MCF 10A (cell line): Measurements from ENCODE around the gene PIP4K2A. TPM values are rescaled to one million over a fixed set of nuclear protein-coding genes. Genes with fewer than 3 reads are reported as not detected.

Experiments used
- BruUV-seq: library from RNA; stranded (reverse); fragments of 400-500 nt; replicated peaks from 2 replicates; lab custom pipeline; 2021; lab: Mats Ljungman, UMichigan
- CTCF ChIA-PET: fragments of 300-600 bp; sonication (Branson Sonifier 250); formaldehyde crosslinking; extraction: SDS; loops from one replicate; lab custom pipeline; 2021; ENCODE audit warnings: antibody characterized with exemption, inconsistent platforms; lab: Yijun Ruan, JAX
- POLR2A ChIA-PET: fragments of 300-600, 350-650 bp; sonication (Branson Sonifier 250); formaldehyde crosslinking; extraction: SDS; loops from one replicate; lab custom pipeline; 2020; ENCODE audit warnings: antibody characterized with exemption, inconsistent platforms; lab: Yijun Ruan, JAX
- DNase-seq: peaks from one replicate; pipeline ENCODE4 v3.0.0-alpha.2; 2018; ENCODE audit not compliant: unreplicated experiment
- H3K27ac Mint-ChIP-seq: one replicate; pipeline ENCODE4 v1.8.0; 2022; ENCODE audit warnings: mild to moderate bottlenecking, low read depth, mixed read lengths; ENCODE audit not compliant: unreplicated experiment
- H3K27me3 Mint-ChIP-seq: one replicate; pipeline ENCODE4 v1.8.0; 2022; ENCODE audit warnings: mixed read lengths; ENCODE audit not compliant: insufficient read depth, unreplicated experiment
- H3K36me3 Mint-ChIP-seq: one replicate; pipeline ENCODE4 v1.8.0; 2022; ENCODE audit warnings: mild to moderate bottlenecking, moderate library complexity, mixed read lengths; ENCODE audit not compliant: insufficient read depth, unreplicated experiment
- H3K4me1 Mint-ChIP-seq: one replicate; pipeline ENCODE4 v1.8.0; 2022; ENCODE audit warnings: mixed read lengths; ENCODE audit not compliant: insufficient read depth, unreplicated experiment
- H3K4me3 Mint-ChIP-seq: one replicate; pipeline ENCODE4 v1.8.0; 2022; ENCODE audit warnings: mild to moderate bottlenecking, moderate library complexity, mixed read lengths; ENCODE audit not compliant: unreplicated experiment
- H3K9me3 Mint-ChIP-seq: one replicate; pipeline ENCODE4 v1.8.0; 2022; ENCODE audit warnings: mixed read lengths; ENCODE audit not compliant: unreplicated experiment
- CTCF ChIP-seq: fragments of 200-600 bp; IDR thresholded peaks from one replicate; pipeline ENCODE4 v1.8.0; 2022; ENCODE audit warnings: antibody characterized with exemption, mild to moderate bottlenecking; ENCODE audit not compliant: unreplicated experiment
- intact Hi-C: fragments of 100-400 bp; cut with micrococcal nuclease; formaldehyde crosslinking; loops from 2 replicates; pipeline ENCODE4 v1.14.1; 2022
- total RNA-seq: library from RNA; stranded (reverse); gene quantifications from 2 replicates; pipeline ENCODE4 v1.2.3, GENCODE V29; 2022

The PIP4K2A gene
- total RNA-seq, 1 experiment from 2014 or later, result 24.2 TPM

DNA sequence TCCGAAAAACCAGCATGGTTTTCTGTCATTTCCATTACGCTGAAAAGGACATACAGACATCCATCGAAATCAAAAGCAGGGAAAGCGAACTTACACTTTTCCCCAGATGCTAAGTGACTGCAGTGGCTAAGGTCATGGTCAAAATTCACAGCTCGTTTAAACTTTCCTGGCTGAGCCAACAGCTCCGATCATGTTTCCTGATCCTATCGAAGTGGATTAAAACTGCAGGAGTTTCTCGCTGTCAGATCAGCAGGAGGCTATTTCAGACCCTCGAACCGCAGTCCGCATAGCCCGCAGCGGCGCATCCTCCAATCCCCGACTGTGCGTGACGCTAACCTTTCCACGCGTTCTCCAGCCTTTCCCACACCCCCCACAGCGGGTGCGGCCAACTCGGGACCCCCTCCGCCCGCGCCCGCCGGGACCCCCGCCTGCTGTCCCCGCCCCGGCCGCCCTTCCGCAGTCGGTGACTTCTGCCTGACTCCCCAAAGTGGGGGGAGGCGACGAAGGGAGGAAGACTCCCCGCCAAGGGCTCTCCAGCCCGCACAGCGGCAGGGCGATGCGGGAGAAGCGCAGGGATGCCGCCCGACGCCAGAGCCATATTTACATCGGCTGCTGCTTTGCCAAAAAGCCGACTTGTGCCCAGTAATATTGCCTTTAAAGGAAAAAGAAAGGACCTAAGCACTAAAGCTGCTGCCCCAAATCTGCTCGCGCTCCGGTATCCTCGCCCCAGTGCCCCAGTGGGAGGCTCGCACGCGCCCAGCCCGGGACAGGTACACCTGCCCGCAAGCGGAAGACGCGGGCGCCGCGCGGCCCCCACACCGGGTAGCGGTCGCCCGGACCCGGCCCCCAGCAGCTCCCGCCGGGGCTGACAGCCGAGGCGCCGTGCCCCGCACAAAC, 1.2 kb downstream of the PIP4K2A start:
- no peaks in the 10 kb centered on the region for H3K36me3 Mint-ChIP-seq
- H3K4me1 Mint-ChIP-seq, result peaks cover 12% of the 10 kb centered on the region
- peak overlapping the region; percentile 78 for H3K4me3 Mint-ChIP-seq
- no peak for TF ChIP-seq CTCF
- DNase-seq, result peak; percentile 24
- peak overlapping the region; percentile 31 for H3K27ac Mint-ChIP-seq
- H3K27me3 Mint-ChIP-seq, result no peaks in the 10 kb centered on the region
- no peaks in the 10 kb centered on the region for H3K9me3 Mint-ChIP-seq
- ChIA-PET POLR2A (interaction anchor here (0.6 to 3.0 kb wide), 15 partner anchors 13 to 710 kb away, joined by 3 to 19 read pairs (median 5); partner anchors contain the start of gene DNAJC1), CTCF (interaction anchor here (0.6 to 1.5 kb wide), 7 partner anchors 17 to 722 kb away, joined by 3 to 4 read pairs (median 3); no protein-coding TSS in a partner anchor)
- intact Hi-C loops, result loop anchor here (5.0 to 10.0 kb wide), 4 partner anchors 106 to 388 kb away; partner anchors contain the start of gene BMI1
- no TSS peak for BruUV-seq

- peaks cover 12% of the 10 kb centered on the region for H3K4me1 Mint-ChIP-seq
- no peak for TF ChIP-seq CTCF
- H3K9me3 Mint-ChIP-seq, result no peaks in the 10 kb centered on the region
- no TSS peak for BruUV-seq
- no peak overlapping the region for H3K27ac Mint-ChIP-seq
- CTCF ChIA-PET, result interaction anchor here (0.5 to 1.5 kb wide), 8 partner anchors 16 to 721 kb away, joined by 3 to 4 read pairs (median 4); no protein-coding TSS in a partner anchor
- peak; percentile 21 for DNase-seq
- no peaks in the 10 kb centered on the region for H3K27me3 Mint-ChIP-seq
- POLR2A ChIA-PET, result interaction anchor here (0.7 to 3.0 kb wide), 14 partner anchors 12 to 395 kb away, joined by 3 to 19 read pairs (median 4); no protein-coding TSS in a partner anchor
- H3K36me3 Mint-ChIP-seq, result no peaks in the 10 kb centered on the region
- intact Hi-C loops, result loop anchor here (5.0 to 10.0 kb wide), 4 partner anchors 105 to 388 kb away; partner anchors contain the start of gene BMI1
- H3K4me3 Mint-ChIP-seq, result peak overlapping the region; percentile 78
Observed at GRCh38 chr10:22712211-22712955, 2.0 kb downstream of the PIP4K2A start.

DNA sequence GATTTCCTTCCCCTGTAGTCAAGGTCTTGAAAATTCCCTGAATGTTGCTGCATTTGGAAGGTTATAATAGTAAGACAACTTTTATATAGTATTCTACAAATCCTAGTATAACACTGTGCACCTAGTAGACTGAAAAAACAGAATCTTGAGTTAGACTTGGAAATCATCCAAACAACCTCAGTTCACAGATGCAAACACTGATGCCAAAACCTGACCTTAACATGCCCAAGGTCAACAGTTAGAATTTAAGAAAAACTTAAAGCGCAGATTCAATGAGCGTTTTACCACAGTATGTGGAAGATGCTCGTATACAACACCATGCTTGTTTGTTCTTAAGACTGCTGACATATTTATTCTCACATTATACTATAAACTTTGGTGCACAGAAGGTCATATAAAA, 3.0 kb downstream of the PIP4K2A start:
- H3K4me1 Mint-ChIP-seq, result peaks cover 12% of the 10 kb centered on the region
- BruUV-seq, result no TSS peak
- no peak overlapping the region for H3K4me3 Mint-ChIP-seq
- no peaks in the 10 kb centered on the region for H3K36me3 Mint-ChIP-seq
- no peak for DNase-seq
- no peaks in the 10 kb centered on the region for H3K27me3 Mint-ChIP-seq
- TF ChIP-seq CTCF, result no peak
- POLR2A ChIA-PET, result no interaction called here
- H3K9me3 Mint-ChIP-seq, result no peaks in the 10 kb centered on the region
- no peak overlapping the region for H3K27ac Mint-ChIP-seq
- intact Hi-C loops, result loop anchor here (5.0 to 10.0 kb wide), 4 partner anchors 104 to 387 kb away; partner anchors contain the start of gene BMI1
- CTCF ChIA-PET, result interaction anchor here (0.7 kb wide), 1 partner anchor 387 kb away, joined by 4 read pairs; no protein-coding TSS in a partner anchor
